Hematopoietic multipotent progenitor cell treated with erythropoietin and hydrocortisone succinate and interleukin-3 and kit ligand, for 15 days (in vitro differentiated cells): Measurements from ENCODE around the gene DDIT3.

ENCODE experiments used
- DNase-seq: peaks from one replicate; pipeline ENCODE4 v3.0.0-alpha.2; 2015; ENCODE audit warnings: low spot score

The DDIT3 gene

DNA sequence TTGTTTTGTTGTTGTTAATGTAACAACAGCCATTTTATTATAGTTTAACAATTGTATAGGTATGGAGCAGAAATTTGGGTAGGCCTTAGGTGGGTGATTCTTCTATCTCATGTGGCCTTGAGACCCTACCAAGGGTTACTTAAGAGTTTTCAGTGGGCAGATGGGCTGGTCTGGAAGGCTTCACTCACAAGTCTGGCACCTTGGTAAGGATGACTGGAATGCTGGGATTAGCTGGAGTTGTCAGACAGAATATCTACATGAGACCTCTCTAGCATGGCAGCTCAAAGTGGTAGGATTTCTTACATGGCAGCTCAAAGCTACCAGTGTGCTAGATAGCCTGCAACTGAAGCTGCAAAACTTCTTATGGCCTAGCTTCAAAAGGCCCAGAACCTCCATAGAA lies 34.6 kb downstream of the DDIT3 start:
- DNase-seq = no peak

DNA sequence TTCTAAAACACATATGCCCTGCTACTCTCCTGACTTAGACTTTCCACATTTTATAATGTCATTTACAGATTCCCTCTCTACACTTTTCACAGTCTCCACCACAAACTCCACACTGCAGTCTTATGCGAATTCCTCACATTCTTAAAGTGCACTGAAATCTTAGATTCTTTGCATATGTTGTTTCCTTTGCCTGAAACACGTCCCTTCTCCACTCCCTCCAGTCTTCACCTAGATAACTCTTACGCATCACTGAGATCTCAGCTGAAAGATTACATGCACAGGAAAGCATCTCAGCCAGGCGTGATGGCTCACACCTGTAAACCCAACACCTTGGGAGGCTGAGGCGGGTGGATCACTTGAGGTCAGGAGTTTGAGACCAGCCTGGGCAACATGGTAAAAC lies 36.8 kb downstream of the DDIT3 start:
- DNase-seq = no peak

DNA sequence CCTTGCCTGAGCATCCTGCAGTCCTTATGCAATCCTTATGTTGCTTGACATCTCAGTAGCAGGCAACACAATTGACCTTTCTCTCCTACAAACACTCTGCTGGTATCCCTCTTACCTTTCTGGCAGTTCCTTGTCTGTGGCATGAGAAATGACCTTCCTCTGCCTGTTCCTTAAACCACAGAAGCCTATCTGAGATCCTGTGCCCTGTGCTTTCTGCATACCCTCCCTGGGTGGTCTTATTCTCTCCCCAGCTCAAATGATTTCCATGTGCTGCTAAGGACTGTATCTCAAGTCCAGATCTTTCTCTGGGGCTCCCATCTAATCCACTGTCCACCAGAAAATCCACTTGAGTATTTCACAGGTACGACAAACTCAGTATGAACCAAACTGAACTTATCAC lies 38.6 kb downstream of the DDIT3 start:
- no peak for DNase-seq

DNA sequence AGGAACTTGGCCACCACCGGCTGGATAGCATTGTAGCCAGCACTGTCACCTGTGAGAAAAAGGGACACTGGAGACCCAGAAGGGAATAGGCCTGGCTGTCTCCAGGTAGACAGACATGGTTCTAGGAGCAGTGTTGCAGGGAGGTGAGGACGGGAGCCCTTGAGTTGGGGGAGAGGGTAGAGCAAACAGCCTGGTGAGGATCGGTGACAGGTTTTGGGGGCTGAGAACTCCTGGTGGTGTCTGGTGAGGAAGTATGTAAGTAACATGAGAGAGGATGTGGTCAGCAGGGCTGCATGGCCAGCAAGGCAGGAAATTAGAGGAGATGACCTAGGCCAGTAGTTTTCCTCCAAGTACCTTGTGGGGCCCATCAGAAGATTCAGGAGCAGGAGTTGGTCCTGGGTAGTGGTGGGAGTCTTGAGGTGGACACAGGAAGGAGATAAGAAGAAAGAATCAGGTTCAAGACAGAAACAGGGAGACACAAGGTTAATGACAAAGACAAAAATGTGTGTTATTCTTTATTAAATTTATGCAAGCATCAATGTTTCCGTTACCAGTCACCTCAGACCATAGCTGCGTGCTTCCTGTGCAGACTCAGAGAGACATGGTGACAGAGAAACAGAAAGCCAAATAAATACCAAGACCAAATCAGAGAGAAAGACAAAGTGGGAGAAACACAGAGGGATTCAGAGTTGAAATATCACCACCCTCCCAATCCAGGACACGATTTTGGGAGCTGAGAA lies 40.8 kb downstream of the DDIT3 start, which contains the start of gene ARHGAP9:
TSS of gene ARHGAP9 (minus strand) at position 491 of the 740 bp plus-strand sequence. CDS start at position 31, 460 bp downstream.
- DNase-seq = no peak

DNA sequence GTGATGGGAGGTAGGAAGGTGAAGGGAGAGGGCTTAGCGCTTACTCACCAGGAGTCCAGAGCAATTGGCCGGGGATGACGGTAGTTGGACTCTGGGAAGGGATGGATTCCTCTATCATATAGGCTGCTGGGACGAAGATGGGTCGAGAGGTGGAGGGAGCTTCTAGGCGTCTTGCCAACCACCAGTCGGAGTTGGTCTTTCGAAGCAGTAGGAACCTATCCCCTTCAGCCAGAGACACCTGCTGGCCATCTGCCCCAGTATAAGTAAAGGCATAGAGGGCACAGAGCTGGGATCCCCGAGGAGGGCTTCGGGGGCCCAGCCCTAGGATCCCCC lies 41.3 kb downstream of the DDIT3 start:
- no peak for DNase-seq

DNA sequence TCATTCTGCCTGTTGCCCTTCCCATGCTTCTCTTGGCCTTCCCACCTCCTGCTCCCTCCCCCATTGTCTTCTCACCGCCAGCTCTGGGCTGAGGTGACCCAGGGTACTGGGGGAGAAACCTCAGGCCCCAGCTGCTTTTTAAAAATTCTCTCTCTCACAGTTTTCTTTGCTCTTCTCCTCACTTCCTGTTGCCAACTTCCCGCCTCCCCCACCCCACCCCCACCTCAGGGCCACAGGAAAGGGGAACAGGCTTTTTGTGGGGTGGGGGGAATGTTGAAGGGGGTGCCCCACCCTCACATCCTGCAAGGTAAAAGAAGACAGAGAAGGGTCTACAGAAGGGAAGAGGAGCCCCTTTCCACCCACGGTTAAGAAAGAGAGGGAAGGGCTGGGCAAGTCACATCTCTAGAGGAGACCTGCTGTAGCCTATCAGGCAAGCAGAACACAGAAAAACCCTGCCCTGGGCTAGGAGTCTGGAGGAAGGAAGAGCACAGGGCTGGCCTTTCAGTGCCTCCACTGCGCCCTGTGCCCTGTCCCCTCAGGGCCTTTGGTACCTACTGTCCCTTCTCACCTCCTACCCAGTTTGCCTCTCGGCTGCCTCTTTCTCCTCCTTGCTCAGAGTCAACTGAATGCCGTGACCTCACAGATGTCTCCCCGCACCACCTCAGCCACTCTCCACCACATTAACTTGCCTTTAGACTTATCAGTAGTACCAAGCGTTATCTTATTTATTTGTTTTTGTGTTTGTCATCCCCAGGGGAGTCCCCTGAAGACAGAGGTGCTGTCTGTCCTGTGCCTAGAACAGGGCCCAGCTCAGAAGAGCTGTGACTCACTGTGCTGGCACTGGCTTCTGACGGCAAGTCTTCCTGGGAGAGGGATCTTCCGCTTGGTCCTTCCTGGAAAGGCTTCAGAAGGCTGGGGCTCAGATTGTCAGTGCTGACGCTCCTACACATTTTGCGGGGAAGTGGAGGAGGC lies 42.3 kb downstream of the DDIT3 start:
- DNase-seq = no peak

DNA sequence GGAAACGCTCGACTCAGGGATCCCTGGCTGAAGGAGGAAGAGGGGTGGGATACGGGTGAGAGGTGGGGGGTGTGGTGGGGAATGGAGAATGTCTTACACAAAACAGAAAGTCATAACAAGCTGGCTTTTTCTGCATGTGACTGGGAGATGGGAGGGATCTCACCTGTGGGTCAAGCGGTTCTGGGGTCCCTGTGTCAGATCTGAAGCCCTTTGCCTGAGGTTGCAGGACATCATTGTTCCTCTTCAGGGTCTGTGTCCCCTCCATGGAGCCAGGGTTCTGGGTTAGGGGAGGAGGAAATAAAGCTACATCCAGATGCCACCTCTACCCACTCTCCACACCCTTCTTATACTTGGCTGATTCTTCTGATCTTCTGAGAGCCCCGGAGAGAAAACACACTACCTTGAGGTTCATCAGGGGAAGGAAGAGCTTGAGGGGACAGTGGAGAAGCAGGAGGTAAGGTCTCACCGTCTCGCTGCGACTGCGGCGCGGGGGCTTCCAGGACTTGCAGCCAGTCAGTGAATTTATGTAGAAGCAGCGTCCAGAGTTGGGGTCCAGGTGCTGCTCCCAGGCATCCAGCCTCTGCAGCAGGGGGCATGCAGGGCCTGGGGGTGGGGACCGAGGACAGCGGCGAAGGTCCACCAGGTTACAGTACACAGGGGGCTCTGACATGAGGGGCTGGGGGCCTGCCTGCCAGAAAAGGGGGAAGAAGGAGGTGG lies 43.2 kb downstream of the DDIT3 start:
- DNase-seq = no peak

DNA sequence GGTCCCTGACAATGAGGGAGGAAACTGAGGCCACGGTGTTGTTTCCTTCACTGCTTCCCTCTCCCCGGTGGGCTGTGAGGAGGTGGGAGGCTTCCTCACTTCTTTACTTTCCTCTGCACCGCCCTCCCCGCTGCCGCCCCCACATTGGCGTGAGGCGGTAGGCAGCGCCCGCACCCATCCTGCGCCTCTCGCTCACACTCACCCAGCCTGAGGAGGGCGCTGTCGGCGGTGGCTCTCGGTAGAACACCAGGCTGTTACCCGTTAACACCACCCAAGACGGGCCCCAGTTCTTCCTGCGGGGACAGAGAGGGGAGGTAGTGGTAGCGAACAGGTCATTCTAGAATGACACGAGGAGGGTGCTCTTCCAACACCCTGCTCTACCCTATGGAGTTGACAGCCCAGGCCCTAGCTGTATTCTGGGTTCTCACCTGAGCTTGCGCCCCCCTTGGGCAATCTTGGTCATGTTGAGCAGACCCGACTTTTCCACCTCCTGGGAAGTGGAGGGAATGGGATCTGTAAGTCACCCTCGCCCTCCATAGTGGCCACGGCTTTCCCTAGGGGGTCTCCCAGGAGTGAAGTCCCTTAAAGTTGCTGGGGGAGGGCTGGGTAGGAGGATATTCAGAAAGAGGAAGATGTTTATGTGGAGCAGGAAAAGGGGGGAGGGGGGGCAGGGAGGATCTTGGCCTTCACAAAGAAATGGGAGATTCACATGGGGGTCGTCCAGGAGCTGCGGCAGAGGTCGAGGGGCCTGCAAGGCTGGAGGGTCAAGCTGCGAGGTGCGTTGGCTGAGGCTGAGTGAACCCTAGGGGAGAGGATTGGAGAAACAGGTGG lies 43.9 kb downstream of the DDIT3 start:
- no peak for DNase-seq

DNA sequence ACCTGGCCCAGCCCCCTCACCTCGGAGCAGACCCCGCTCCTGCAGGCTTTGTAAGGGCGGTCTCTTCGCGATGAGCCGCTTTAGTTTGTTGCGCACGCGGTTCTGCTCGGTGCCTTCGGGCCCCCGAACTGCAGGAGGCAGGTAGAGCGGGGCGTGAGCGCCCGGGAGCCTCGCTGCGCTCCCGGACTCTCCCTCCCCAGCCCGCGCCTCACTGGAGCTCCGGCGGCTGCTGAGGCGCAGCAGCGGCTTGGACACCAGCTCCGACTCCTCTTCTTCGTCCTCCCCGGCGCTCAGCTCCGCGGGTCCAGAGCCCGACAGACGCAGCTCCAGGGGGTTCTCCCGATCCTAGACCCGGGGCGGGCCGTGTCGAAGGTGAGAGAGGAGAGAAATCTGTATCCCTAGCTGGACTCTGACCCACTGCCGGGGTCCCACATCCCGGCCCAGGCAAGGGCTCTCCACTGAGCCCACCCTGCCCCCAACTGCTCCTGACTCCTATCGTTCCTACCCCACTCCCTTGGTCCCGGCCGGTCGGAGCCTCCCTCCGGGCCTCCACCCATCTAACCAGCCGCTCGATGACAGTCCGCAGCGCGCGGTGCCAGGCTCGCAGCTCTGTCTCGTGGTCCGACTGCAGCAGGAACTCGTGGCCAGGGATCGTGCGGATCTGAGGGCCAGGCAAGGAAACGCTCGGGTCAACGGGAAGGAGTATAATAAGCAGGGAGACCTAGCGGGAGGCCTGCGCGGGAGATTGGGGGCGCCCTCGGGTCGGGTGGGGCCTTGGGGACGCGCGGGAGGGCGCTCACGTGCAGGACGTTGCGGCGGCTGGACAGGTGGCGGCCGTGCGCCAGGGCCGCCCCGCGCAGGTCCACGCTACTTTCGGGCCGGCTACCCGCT lies 44.8 kb downstream of the DDIT3 start:
- DNase-seq = no peak

DNA sequence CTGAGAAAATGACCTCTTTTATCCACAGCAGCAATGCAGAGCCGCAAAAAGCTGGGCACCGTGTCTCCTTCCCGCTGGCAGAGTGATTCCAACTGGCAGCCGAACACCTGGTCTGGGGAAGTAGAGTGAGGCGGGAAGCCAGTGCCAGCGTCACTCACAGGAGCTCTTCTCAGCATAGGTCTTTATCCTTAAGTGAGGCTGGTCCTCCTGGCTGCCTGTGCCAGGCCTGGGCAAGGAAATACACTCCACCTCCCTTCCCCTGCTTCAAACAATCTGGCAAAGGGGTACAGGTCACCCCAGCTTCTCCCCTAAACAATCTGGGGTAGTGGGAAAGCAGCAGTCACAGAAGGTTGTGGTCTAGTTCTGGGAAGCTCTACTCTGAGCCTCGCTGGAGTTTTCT lies 45.5 kb downstream of the DDIT3 start:
- no peak for DNase-seq

DNA sequence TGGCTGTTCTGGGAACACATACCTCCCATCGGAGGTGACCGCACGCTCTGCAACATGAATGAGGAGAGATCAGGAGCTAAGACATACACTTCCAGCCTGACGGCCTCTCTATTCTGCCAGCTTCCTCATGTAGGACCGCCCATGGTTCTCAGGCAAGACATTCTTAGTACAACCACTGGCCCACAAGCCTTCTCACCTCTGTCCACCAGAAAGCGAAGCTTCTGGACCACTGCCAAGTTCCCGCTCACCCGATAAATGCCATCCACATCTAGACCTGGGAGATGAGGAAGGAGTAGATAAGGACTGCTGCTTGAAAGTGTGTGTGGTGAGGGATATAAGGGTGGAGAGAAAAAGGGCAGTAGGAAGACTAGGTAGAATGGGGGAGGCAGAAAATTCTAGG lies 45.9 kb downstream of the DDIT3 start:
- DNase-seq = no peak

DNA sequence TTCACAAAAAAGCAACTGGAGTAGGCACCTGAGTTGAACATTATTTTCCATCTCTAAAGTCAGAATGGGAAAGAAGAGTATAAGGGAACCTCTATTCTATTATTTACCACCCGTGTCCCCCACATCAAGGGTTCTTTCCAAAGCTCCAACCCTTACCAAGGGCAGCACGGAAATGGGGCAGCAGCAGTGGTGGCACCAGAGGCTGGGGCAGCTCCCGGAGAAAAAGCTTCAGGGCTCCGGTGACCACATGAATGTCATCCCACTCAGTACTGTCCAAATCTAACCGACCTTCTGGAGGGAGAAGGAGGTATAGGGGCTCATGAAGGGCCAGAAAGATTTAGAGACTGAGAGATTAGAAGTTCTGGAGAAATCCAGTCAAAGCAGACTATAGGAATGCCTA lies 46.4 kb downstream of the DDIT3 start:
- DNase-seq = no peak

DNA sequence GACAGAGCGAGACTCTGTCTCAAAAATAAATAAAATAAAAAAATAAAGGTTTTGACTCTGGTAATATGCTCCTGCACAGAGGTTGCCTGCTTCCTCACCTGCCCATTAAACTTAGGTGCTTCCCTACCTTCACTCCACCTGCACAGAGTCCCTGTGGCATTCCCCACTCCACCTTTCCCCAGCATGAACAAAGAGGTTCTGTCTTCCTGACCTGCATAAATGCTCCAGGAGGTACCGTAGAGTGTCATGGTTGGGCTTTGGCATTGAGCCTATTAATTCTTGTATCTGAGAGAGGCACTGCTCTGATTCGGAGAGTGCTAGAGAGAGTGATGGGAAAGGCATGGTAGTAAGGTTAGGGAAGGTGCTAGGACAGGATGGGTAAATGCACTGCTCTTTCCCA lies 46.9 kb downstream of the DDIT3 start:
- no peak for DNase-seq

DNA sequence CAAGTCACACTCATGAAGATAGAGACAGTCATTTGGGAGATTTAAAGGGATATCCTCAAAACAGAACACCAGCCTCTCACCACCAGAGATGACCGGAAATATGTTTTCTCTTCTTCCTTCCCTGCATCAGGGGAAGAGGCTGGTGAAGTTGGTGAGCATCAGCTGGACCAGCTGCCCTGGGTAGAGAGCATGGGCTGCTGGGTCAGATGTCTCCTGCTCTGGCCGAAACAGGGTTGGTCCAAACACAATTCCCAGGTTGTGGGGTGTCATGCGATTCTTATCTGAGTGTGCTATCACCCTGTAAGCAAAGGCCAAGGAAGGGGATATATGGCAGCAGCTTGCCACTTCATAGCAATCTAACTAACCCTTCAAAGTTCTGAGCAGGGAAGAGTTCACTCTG lies 47.9 kb downstream of the DDIT3 start:
- no peak for DNase-seq

DNA sequence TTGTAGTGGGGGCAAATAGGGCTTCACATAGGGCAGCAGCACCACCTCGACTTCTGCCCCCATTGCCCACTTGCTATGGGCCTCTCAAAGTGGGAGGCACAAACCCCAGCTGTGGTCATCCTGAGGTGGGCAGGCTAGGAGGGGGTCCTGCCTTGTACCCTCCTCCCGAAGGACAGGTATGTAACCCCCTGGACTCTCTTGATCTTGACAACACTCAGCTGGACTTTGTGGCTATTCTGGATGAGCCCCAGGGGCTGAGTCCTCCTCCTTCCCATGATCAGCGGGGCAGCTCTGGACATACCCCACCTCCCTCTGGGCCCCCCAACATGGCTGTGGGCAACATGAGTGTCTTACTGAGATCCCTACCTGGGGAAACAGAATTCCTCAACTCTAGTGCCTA lies 48.7 kb downstream of the DDIT3 start:
- no peak for DNase-seq

DNA sequence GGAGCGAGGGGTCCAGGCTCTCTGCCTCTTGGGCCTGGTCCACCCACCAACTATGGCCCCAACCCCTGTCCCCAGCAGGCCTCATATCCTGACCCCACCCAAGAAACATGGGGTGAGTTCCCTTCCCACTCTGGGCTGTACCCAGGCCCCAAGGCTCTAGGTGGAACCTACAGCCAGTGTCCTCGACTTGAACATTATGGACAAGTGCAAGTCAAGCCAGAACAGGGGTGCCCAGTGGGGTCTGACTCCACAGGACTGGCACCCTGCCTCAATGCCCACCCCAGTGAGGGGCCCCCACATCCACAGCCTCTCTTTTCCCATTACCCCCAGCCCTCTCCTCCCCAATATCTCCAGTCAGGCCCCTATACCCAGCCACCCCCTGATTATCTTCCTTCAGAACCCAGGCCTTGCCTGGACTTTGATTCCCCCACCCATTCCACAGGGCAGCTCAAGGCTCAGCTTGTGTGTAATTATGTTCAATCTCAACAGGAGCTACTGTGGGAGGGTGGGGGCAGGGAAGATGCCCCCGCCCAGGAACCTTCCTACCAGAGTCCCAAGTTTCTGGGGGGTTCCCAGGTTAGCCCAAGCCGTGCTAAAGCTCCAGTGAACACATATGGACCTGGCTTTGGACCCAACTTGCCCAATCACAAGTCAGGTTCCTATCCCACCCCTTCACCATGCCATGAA lies 49.2 kb downstream of the DDIT3 start:
- no peak for DNase-seq

DNA sequence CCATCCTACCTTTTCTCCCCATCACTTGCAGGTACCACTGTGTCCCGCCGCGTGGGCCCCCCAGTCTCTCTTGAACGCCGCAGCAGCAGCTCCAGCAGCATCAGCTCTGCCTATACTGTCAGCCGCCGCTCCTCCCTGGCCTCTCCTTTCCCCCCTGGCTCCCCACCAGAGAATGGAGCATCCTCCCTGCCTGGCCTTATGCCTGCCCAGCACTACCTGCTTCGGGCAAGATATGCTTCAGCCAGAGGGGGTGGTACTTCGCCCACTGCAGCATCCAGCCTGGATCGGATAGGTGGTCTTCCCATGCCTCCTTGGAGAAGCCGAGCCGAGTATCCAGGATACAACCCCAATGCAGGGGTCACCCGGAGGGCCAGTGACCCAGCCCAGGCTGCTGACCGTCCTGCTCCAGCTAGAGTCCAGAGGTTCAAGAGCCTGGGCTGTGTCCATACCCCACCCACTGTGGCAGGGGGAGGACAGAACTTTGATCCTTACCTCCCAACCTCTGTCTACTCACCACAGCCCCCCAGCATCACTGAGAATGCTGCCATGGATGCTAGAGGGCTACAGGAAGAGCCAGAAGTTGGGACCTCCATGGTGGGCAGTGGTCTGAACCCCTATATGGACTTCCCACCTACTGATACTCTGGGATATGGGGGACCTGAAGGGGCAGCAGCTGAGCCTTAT lies 49.9 kb downstream of the DDIT3 start:
- DNase-seq = no peak

DNA sequence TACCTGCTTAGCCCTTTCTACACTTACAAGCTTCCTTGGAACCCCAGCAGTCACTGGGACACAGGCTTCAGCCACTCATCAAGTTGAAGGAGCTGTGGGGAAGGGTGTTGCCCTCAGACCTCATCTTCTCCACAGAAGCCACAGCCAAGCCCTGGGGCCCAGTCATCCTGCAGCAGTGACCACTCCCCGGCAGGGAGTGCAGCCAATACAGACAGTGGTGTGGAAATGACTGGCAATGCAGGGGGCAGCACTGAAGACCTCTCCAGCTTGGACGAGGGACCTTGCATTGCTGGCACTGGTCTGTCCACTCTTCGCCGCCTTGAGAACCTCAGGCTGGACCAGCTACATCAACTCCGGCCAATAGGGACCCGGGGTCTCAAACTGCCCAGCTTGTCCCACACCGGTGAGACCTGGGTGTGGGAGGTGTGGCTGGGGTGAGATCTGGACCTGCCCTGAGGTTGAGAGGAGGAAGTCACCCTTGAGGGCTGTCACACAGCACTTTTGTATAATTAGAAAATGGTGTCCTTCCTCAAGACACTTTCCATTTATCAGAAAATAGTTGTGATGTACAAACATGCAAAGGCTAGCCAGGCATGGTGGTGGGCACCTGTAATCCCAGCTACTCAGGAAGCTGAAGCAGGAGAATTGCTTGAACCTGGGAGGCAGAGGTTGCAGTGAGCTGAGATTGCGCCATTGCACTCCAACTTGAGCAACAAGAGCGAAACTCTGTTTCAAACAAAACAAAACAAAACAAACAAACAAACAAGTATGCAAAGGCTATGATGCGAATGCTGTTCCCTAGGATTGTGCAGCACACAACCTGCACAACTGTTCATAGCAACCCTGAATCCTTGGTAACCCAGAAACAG lies 50.8 kb downstream of the DDIT3 start:
- no peak for DNase-seq

DNA sequence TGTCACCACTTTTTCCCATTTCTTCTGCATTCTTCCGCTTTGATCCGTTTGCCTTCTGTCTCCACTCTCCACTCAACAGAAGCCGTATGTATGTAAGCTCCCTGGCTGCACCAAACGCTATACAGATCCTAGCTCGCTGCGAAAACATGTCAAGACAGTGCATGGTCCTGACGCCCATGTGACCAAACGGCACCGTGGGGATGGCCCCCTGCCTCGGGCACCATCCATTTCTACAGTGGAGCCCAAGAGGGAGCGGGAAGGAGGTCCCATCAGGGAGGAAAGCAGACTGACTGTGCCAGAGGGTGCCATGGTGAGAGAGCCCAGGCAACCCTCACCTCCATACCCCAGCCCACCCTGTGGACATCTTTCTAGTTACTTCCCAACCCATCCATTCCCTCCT lies 52.4 kb downstream of the DDIT3 start:
- DNase-seq = no peak
